ENCODE results near the gene CCL2.
A peak's percentile ranks its signal among the peaks of the same experiment; 100 is the strongest.

The CCL2 gene

GRCh38 chr17:34254651-34255380 is at the start of gene CCL2:
Gene CCL2, plus strand, starts transcription at chr17:34255285. Its CDS starts 65 bp downstream, at chr17:34255350.
- peak; percentile 28 to 66 for DNase-seq (ENCODE audit: low read depth in 1 of 2, low spot score in 1 of 2)
- in situ Hi-C loops (cut with HindIII; ENCODE audit: low pct_unique_long_range_greater_than_20kb, low sequenced_read_pairs): no loop called here
- TF ChIP-seq JUND (IDR thresholded peaks at IDR 0.05; ENCODE audit: low read depth): no peak

- no peak for TF ChIP-seq JUND (IDR thresholded peaks at IDR 0.05; ENCODE audit: low read depth)
- DNase-seq (ENCODE audit: low read depth in 1 of 2, low spot score in 1 of 2): no peak
- in situ Hi-C loops (cut with HindIII; ENCODE audit: low pct_unique_long_range_greater_than_20kb, low sequenced_read_pairs): no loop called here
Measured at GRCh38 chr17:34205401-34205800, 49.7 kb upstream of the CCL2 start.

GRCh38 chr17:34206569-34206968 is 48.5 kb upstream of the CCL2 start:
- in situ Hi-C loops (cut with HindIII; ENCODE audit: low pct_unique_long_range_greater_than_20kb, low sequenced_read_pairs): no loop called here
- TF ChIP-seq JUND (IDR thresholded peaks at IDR 0.05; ENCODE audit: low read depth): peak; percentile 25; the same call in 1 of the 2 replicates
- DNase-seq (ENCODE audit: low read depth in 1 of 2, low spot score in 1 of 2): peak in 1 of 2 experiments; percentile 20

DNA sequence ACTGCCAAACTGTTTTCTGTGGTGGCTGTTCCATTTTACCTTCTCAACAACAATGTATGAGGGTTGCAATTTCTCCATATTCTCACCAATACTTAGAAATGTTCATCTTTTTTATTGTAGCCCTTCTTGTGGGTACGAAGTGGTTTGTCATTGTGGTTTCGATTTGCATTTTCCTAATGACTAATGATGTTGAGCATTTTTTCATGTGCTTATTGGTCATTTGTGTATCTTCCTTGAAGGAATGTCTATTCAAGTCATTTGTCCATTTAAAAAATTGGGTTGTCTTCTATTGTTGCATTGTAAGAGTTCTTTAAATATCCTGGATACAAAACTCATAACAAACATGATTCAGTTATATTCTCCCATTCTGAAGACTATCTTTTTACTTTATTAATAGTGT is 47.5 kb upstream of the CCL2 start:
- DNase-seq (ENCODE audit: low read depth in 1 of 2, low spot score in 1 of 2): no peak
- no peak for TF ChIP-seq JUND (IDR thresholded peaks at IDR 0.05; ENCODE audit: low read depth)
- in situ Hi-C loops (cut with HindIII; ENCODE audit: low pct_unique_long_range_greater_than_20kb, low sequenced_read_pairs): no loop called here

GRCh38 chr17:34218748-34219147 is 36.3 kb upstream of the CCL2 start:
- no peak for DNase-seq (ENCODE audit: low read depth in 1 of 2, low spot score in 1 of 2)
- TF ChIP-seq JUND (IDR thresholded peaks at IDR 0.05; ENCODE audit: low read depth): no peak
- in situ Hi-C loops (cut with HindIII; ENCODE audit: low pct_unique_long_range_greater_than_20kb, low sequenced_read_pairs): no loop called here

DNA sequence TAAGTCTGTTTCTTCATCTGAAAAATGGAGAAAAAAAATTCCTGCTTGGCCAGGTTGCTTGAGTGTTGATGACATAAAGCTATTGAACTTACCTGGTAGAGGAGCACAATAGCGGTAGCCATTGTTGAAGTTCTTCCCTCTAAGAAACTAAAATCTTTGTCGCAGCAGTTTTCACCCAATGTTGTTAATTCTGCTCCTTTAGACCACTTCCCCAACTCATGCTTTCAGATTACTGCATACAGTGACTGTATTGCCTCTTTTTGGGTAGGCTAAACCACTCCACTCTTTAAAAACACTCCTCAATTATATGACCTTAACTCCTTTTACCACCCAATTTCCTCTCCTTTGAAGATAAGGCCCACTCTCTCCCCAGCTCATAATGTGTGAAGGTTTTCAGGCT is 35.7 kb upstream of the CCL2 start:
- TF ChIP-seq JUND (IDR thresholded peaks at IDR 0.05; ENCODE audit: low read depth): no peak
- DNase-seq (ENCODE audit: low read depth in 1 of 2, low spot score in 1 of 2): no peak
- in situ Hi-C loops (cut with HindIII; ENCODE audit: low pct_unique_long_range_greater_than_20kb, low sequenced_read_pairs): no loop called here

DNA sequence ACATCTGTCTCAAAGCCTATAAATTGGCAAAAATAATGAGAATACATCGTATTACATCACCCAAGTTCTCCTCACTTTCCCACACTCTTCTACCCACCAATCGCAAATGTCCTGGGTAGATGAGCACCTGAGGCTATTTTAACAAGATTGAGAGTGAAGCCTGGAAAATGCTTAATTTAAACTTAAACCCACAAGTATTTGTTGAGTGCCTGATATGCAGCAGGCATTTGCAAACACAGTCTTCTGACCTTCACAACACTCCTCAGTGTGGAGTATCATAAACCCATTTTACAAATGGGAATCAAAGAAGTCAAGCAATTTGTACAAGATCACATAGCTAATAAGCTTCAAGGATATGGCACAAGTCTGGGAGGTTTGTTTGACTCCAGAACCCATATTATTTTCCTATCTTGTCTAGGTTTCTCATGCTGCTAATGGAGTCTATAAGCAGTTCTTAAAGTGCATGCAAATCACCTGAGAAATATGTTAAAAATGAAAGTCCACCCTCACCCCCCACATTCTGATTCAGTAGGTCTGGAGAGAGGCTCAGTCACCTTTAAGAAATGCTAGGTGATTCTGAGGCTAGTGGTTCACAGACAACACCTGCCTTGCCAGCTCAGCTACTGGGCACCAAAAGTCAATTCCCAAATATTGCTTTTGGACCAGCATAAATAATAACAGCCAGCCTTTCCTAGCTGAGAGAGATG is 34.9 kb upstream of the CCL2 start:
- no peak for TF ChIP-seq JUND (IDR thresholded peaks at IDR 0.05; ENCODE audit: low read depth)
- in situ Hi-C loops (cut with HindIII; ENCODE audit: low pct_unique_long_range_greater_than_20kb, low sequenced_read_pairs): no loop called here
- DNase-seq (ENCODE audit: low read depth in 1 of 2, low spot score in 1 of 2): no peak

DNA sequence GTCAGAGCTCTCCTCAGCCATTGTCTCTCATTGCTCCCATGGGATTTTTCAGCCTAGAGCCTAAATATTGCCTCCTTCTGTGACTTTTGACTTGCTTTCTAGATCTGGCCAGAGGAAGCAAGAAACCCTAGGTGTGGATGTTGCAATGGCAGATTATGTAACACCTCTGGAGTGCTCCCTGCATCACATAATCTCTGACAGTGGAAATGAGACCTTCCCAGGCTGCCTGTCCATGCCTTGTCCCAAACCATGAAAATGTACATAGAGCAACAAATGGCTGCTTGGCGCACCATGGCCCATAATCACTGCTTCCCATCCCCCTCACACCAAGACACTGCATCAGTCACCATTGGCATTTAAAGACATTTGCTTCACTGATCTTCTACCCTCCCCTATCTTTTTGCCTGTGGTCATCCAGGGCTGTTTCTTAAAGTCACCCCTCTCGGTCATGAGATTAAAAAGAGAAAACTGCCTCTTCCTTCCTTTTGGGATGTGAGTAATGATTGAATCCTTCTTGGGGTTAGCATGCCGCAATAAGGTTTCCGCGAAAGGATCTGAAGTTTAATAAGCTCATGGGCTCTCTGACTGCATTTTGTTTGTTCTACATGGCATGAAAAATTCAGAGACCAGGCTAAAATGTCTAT is 34.2 kb upstream of the CCL2 start:
- in situ Hi-C loops (cut with HindIII; ENCODE audit: low pct_unique_long_range_greater_than_20kb, low sequenced_read_pairs): no loop called here
- TF ChIP-seq JUND (IDR thresholded peaks at IDR 0.05; ENCODE audit: low read depth): no peak
- DNase-seq (ENCODE audit: low read depth in 1 of 2, low spot score in 1 of 2): no peak

GRCh38 chr17:34221411-34221810 is 33.7 kb upstream of the CCL2 start:
- TF ChIP-seq JUND (IDR thresholded peaks at IDR 0.05; ENCODE audit: low read depth): no peak
- DNase-seq (ENCODE audit: low read depth in 1 of 2, low spot score in 1 of 2): no peak
- in situ Hi-C loops (cut with HindIII; ENCODE audit: low pct_unique_long_range_greater_than_20kb, low sequenced_read_pairs): no loop called here

GRCh38 chr17:34222722-34223497 is 32.2 kb upstream of the CCL2 start:
- in situ Hi-C loops (cut with HindIII; ENCODE audit: low pct_unique_long_range_greater_than_20kb, low sequenced_read_pairs): no loop called here
- TF ChIP-seq JUND (IDR thresholded peaks at IDR 0.05; ENCODE audit: low read depth): no peak
- no peak for DNase-seq (ENCODE audit: low read depth in 1 of 2, low spot score in 1 of 2)

- DNase-seq (ENCODE audit: low read depth in 1 of 2, low spot score in 1 of 2): no peak
- TF ChIP-seq JUND (IDR thresholded peaks at IDR 0.05; ENCODE audit: low read depth): no peak
- in situ Hi-C loops (cut with HindIII; ENCODE audit: low pct_unique_long_range_greater_than_20kb, low sequenced_read_pairs): no loop called here
Measured at GRCh38 chr17:34225046-34225445, 30.0 kb upstream of the CCL2 start.

DNA sequence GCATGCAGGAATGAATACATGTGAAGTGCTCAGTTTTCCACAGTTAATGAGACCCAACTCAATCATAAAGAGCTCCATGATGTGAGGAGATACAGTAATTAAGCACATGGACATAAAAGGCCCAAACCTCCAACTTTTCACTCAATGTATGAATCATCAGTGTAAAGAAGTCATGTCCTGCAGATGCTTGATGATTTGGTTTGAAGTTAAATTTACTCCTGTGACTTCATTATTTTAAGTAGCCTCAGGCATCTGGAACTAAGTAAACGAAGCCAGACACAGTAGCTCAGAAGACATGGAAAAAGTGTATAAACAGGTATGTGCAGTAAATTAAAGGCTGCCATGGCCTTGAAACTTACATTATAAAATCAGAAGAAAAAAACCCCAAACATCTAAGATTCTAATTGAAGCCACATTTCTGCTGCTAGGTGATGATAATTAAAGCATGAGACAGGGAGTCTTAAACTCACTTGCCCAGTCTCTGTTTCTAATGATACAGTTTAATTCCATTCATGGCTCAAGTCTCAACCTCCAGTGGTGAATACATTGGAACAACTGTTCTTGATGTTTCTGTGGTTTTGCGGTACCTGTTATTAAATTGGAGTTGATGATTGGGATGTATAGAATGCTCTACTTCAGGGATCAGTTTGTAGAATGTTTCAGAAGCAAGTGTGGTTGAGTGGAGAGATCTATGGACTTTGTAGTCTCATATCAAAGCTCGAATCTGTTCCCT is 28.9 kb upstream of the CCL2 start:
- TF ChIP-seq JUND (IDR thresholded peaks at IDR 0.05; ENCODE audit: low read depth): no peak
- peak in 1 of 2 experiments; percentile 15 for DNase-seq (ENCODE audit: low read depth in 1 of 2, low spot score in 1 of 2)
- in situ Hi-C loops (cut with HindIII; ENCODE audit: low pct_unique_long_range_greater_than_20kb, low sequenced_read_pairs): no loop called here

All from T47D (cell line).